H9 (cell line): ENCODE data around the gene MALRD1. TPM values are rescaled to one million over a fixed set of nuclear protein-coding genes. Genes with fewer than 3 reads are reported as not detected.

Experiments used
- DNase-seq: peaks from one replicate; pipeline ENCODE4 v3.0.0-alpha.2; 2017
- H2AFZ ChIP-seq: one replicate; pipeline ENCODE4 v1.6.1; 2013; ENCODE audit warnings: mild to moderate bottlenecking, low read length, control low read depth, moderate library complexity
- H2AK5ac ChIP-seq: 2 replicates; pipeline ENCODE4 v1.6.1; 2013; ENCODE audit warnings: low read length, control low read depth, mixed read lengths; ENCODE audit not compliant: insufficient read length
- H2BK120ac ChIP-seq: one replicate; pipeline ENCODE4 v1.6.1; 2013; ENCODE audit warnings: low read depth, mild to moderate bottlenecking, low read length, control low read depth, inconsistent platforms; ENCODE audit not compliant: poor library complexity, severe bottlenecking
- H2BK12ac ChIP-seq: 2 replicates; pipeline ENCODE4 v1.6.1; 2013; ENCODE audit warnings: low read length, control low read depth, mixed read lengths, low read depth; ENCODE audit not compliant: insufficient read length
- H2BK15ac ChIP-seq: 2 replicates; pipeline ENCODE4 v1.6.1; 2013; ENCODE audit warnings: low read depth, low read length, control low read depth
- H2BK20ac ChIP-seq: one replicate; pipeline ENCODE4 v1.6.1; 2013; ENCODE audit warnings: low read depth, mild to moderate bottlenecking, low read length, control low read depth, inconsistent platforms; ENCODE audit not compliant: poor library complexity, severe bottlenecking
- H2BK5ac ChIP-seq: 2 replicates; pipeline ENCODE4 v1.6.1; 2013; ENCODE audit warnings: low read length, control low read depth, mixed read lengths; ENCODE audit not compliant: insufficient read length
- H3K14ac ChIP-seq: 2 replicates; pipeline ENCODE4 v1.6.1; 2013; ENCODE audit warnings: low read length, control low read depth; ENCODE audit not compliant: insufficient read depth
- H3K18ac ChIP-seq: 2 replicates; pipeline ENCODE4 v1.6.1; 2013; ENCODE audit warnings: low read depth, mild to moderate bottlenecking, mixed read lengths, low read length, control low read depth; ENCODE audit not compliant: insufficient read length
- H3K23ac ChIP-seq: 2 replicates; pipeline ENCODE4 v1.6.1; 2013; ENCODE audit warnings: low read length, control low read depth, mixed read lengths, low read depth; ENCODE audit not compliant: insufficient read length
- H3K23me2 ChIP-seq: 2 replicates; pipeline ENCODE4 v1.6.1; 2013; ENCODE audit warnings: low read depth, mild to moderate bottlenecking, mixed read lengths, low read length, control low read depth; ENCODE audit not compliant: insufficient read length, poor library complexity, severe bottlenecking
- H3K27ac ChIP-seq: 2 replicates; pipeline ENCODE4 v1.5.1; 2013; ENCODE audit warnings: low read length, control low read depth, mixed read lengths, low read depth; ENCODE audit not compliant: insufficient read length
- H3K27me3 ChIP-seq: 2 replicates; pipeline ENCODE4 v1.6.1; 2013; ENCODE audit warnings: low read length, control low read depth, inconsistent platforms; ENCODE audit not compliant: insufficient read depth
- H3K4ac ChIP-seq: 2 replicates; pipeline ENCODE4 v1.6.1; 2013; ENCODE audit warnings: low read depth, mild to moderate bottlenecking, control low read depth, inconsistent platforms, low read length, moderate library complexity
- H3K4me1 ChIP-seq: 2 replicates; pipeline ENCODE4 v1.6.1; 2013; ENCODE audit warnings: low read length, control low read depth, inconsistent platforms; ENCODE audit not compliant: insufficient read depth
- H3K4me2 ChIP-seq: 2 replicates; pipeline ENCODE4 v1.6.1; 2013; ENCODE audit warnings: low read length, control low read depth, mixed read lengths; ENCODE audit not compliant: insufficient read length, insufficient read depth
- H3K56ac ChIP-seq: 2 replicates; pipeline ENCODE4 v1.6.1; 2013; ENCODE audit warnings: low read depth, mild to moderate bottlenecking, mixed read lengths, low read length, control low read depth; ENCODE audit not compliant: insufficient read length
- H3K79me1 ChIP-seq: 2 replicates; pipeline ENCODE4 v1.6.1; 2013; ENCODE audit warnings: low read depth, mild to moderate bottlenecking, moderate library complexity, low read length, control low read depth, inconsistent platforms; ENCODE audit not compliant: insufficient read depth, poor library complexity, severe bottlenecking
- H3K79me2 ChIP-seq: 2 replicates; pipeline ENCODE4 v1.6.1; 2013; ENCODE audit warnings: low read length, control low read depth, inconsistent platforms; ENCODE audit not compliant: insufficient read depth
- H3K9ac ChIP-seq: 2 replicates; pipeline ENCODE4 v1.6.1; 2013; ENCODE audit warnings: low read length, control low read depth, mixed read lengths; ENCODE audit not compliant: insufficient read length; ENCODE audit errors: extremely low read depth
- H3K9me3 ChIP-seq: one replicate; pipeline ENCODE4 v1.6.1; 2013; ENCODE audit warnings: low read depth, low read length, inconsistent platforms; ENCODE audit not compliant: control insufficient read depth
- H3T11ph ChIP-seq: one replicate; pipeline ENCODE4 v1.6.1; 2013; ENCODE audit warnings: mild to moderate bottlenecking, low read length, control low read depth, inconsistent platforms
- H4K20me1 ChIP-seq: one replicate; pipeline ENCODE4 v1.6.1; 2013; ENCODE audit not compliant: control insufficient read depth, insufficient read length, insufficient read depth
- H4K5ac ChIP-seq: 2 replicates; pipeline ENCODE4 v1.6.1; 2013; ENCODE audit warnings: low read depth, mild to moderate bottlenecking, mixed read lengths, low read length, control low read depth; ENCODE audit not compliant: insufficient read length
- H4K8ac ChIP-seq: replicated peaks from 2 replicates; pipeline ENCODE4 v1.6.1; 2013; ENCODE audit warnings: low read length, control low read depth, mixed read lengths, low read depth; ENCODE audit not compliant: insufficient read length
- H4K91ac ChIP-seq: 2 replicates; pipeline ENCODE4 v1.6.1; 2013; ENCODE audit warnings: low read depth, mild to moderate bottlenecking, moderate library complexity, mixed read lengths, low read length, control low read depth; ENCODE audit not compliant: insufficient read length
- H3K27ac Mint-ChIP-seq, 3 experiments: 2 replicates in 2 of 3; 3 replicates in 1 of 3; pipeline ENCODE4 v1.8.0; 2020 to 2021; ENCODE audit warnings: mixed read lengths in 3 of 3, mild to moderate bottlenecking in 1 of 3, moderate library complexity in 1 of 3
- H3K27me3 Mint-ChIP-seq: 2 replicates; pipeline ENCODE4 v1.8.0; 2021; ENCODE audit warnings: low read depth, mild to moderate bottlenecking, moderate library complexity, mixed read lengths
- H3K36me3 Mint-ChIP-seq, 3 experiments: 2 replicates in 2 of 3; 3 replicates in 1 of 3; pipeline ENCODE4 v1.8.0; 2020 to 2021; ENCODE audit warnings: low read depth in 3 of 3, mixed read lengths in 3 of 3; ENCODE audit not compliant: insufficient read depth in 1 of 3
- H3K4me1 Mint-ChIP-seq, 2 experiments: 2 replicates each; pipeline ENCODE4 v1.8.0; 2020; ENCODE audit warnings: mixed read lengths in 2 of 2
- H3K4me3 Mint-ChIP-seq, 2 experiments: 2 replicates in 1 of 2; 3 replicates in 1 of 2; pipeline ENCODE4 v1.8.0; 2020 to 2021; ENCODE audit warnings: mild to moderate bottlenecking in 2 of 2, mixed read lengths in 2 of 2, moderate library complexity in 1 of 2
- H3K9me3 Mint-ChIP-seq, 2 experiments: 2 replicates in 1 of 2; 3 replicates in 1 of 2; pipeline ENCODE4 v1.8.0; 2020; ENCODE audit warnings: mild to moderate bottlenecking in 2 of 2, mixed read lengths in 2 of 2, moderate library complexity in 1 of 2
- CTCF ChIP-seq: fragments of 200-600 bp; sonication (generic); conservative IDR thresholded peaks from 3 replicates; pipeline ENCODE4 v1.8.0; 2021; ENCODE audit warnings: antibody characterized with exemption, mild to moderate bottlenecking
- WGBS: extraction: QIAGEN DNeasy Blood & Tissue Kit; methylation state at CpG from one replicate; pipeline ENCODE4 v1.1.7; 2013; ENCODE audit warnings: missing lambda C conversion rate, low lambda C conversion rate, mixed read lengths; ENCODE audit not compliant: insufficient read length; ENCODE audit errors: extremely low coverage; 5-methylcytosine and 5-hydroxymethylcytosine counted together
- total RNA-seq: library from RNA; stranded (reverse); gene quantifications from 2 replicates; pipeline ENCODE4 v1.2.1, GENCODE V29; 2021

The MALRD1 gene
- total RNA-seq, 1 experiment from 2014 or later, result 0.20 TPM

GRCh38 chr10:19154375-19154774, 105.8 kb downstream of the MALRD1 start:
- H3K79me2 ChIP-seq, result no peaks in the 10 kb centered on the region
- Mint-ChIP-seq H3K9me3 (no peaks in the 10 kb centered on the region), H3K27me3 (no peaks in the 10 kb centered on the region), H3K27ac (no peak overlapping the region), H3K36me3 (no peaks in the 10 kb centered on the region), H3K4me3 (no peak overlapping the region), H3K4me1 (0 out of 4 replicates have a peak, but pooled peaks cover 0 to 4% of the 10 kb centered on the region in 2 experiments)
- no peak overlapping the region for H2BK120ac ChIP-seq
- no peak overlapping the region for H4K91ac ChIP-seq
- H2BK20ac ChIP-seq, result no peak overlapping the region
- no peak for TF ChIP-seq CTCF
- no peak overlapping the region for H4K8ac ChIP-seq
- H3K23me2 ChIP-seq, result no peaks in the 10 kb centered on the region
- H2BK5ac ChIP-seq, result no peak overlapping the region
- H4K5ac ChIP-seq, result no peak overlapping the region
- no peak overlapping the region for H3K14ac ChIP-seq
- no CpG with 5 or more reads among the region's 4 CpGs for WGBS
- no peaks in the 10 kb centered on the region for H3K79me1 ChIP-seq
- DNase-seq, result no peak
- no peaks in the 10 kb centered on the region for H4K20me1 ChIP-seq
- no peak overlapping the region for H3K23ac ChIP-seq
- no peaks in the 10 kb centered on the region for H3K4me1 ChIP-seq
- no peak overlapping the region for H3K4ac ChIP-seq
- H3K27ac ChIP-seq, result no peak overlapping the region
- no peaks in the 10 kb centered on the region for H3K27me3 ChIP-seq
- H3T11ph ChIP-seq, result no peak overlapping the region
- no peak overlapping the region for H2BK12ac ChIP-seq
- no peak overlapping the region for H3K18ac ChIP-seq
- H2BK15ac ChIP-seq, result no peak overlapping the region
- no peak overlapping the region for H3K56ac ChIP-seq
- no peak overlapping the region for H3K9ac ChIP-seq
- no peaks in the 10 kb centered on the region for H3K9me3 ChIP-seq
- H2AK5ac ChIP-seq, result no peak overlapping the region
- no peak overlapping the region for H2AFZ ChIP-seq
- H3K4me2 ChIP-seq, result no peak overlapping the region
